Fibroblast of skin of scalp (primary cell): ENCODE data around the gene CDKL2.
A peak's percentile ranks its signal among the peaks of the same experiment; 100 is the strongest.
"Not testable (repeated sequence)": the region's sequence is repeated elsewhere in the genome, so short reads cannot be mapped to it uniquely, and the experiment has no call there.

Experiments used
- DNase-seq: peaks from one replicate; pipeline ENCODE4 v3.0.0-alpha.2; 2013

CDKL2 gene

DNA sequence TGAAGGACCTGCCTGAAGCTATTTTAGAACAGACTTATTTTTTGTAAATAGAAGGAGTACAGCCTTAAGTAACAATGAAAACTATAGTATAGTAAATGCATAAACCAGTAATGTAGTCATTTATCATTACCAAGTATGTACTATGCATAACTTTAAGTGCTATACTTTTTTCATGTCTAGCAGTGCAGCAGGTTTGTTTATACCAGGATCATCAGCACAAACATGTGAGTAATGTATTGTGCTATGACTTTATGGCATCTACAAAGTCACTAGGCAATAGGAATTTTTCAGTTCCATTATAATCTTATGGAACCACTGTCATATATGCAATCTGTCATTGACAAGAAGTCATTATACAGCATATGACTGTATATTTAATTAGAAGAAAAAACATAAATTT is 77.9 kb downstream of the CDKL2 start:
- DNase-seq, result no peak

DNA sequence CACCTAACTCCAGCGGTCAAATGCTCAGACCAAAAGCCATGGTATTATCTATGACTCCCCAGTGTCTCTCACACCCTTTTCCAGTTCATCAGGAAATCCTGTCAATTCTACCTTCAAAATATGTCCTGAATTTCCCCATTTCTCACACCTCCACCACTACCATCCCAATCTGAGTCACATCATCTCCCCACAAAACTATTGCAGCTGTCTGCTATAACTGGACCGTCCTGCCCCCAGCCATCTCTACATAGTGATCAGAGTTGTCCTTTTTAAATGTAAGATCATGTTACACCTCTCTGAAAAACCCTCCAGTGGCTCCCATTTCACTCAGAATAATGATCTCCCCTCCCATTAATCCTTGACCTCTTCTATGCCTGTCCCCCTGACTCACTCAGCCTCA is 81.3 kb downstream of the CDKL2 start:
- DNase-seq, result no peak

DNA sequence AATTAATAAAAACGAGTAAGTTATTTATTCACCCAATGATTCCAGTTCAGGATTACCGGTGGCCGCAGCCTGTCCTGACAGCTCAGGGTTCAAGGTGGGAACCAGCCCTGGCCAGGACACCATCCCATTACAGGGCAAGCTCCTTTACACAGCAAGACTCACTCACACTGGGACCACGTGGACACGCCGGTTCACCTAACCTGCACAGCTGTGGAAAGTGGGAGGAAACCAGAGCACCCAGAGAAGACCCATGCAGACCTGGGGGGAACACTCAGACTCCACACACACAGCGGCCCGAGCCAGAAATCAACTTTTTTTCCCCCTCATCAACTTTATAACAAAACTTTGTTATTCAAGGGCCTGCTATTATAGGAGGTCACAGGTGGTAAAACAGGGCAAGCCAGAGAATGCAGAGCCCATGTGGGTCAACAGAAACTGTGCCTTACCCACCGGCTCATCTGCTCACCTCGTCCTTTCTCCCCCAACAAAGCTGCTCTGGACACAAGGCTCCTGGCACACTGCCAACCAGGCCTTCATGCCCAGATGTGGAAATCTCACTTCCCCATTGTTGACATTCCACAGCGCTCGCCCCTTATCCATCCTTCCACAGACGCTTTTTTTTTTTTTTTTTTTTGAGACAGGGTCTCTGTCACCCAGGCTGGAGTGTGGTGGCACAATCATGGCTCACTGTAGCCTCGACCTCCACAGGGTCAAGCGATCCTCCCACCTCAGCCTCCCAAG is 82.5 kb downstream of the CDKL2 start:
- peak; percentile 42 for DNase-seq

DNA sequence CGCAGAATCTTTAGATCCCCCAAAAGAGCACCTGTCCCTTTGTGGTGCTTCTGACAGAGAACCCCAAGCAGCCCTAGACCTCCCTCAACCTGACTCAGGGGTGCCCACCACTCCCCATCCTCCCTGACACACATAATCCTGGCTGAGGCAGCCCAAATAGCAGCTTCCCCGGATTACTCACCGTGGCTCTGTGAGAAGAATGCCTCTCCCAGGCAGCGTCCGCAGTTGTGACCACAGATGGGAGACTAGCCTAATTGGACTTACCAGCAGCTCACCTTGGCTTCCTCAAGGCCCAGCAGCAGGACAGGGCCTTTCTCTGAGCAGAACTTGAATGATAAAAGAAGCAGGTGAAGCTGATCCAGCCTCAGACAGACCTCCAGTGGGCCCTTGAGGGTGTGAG is 84.8 kb downstream of the CDKL2 start:
- DNase-seq, result peak; percentile 41

DNA sequence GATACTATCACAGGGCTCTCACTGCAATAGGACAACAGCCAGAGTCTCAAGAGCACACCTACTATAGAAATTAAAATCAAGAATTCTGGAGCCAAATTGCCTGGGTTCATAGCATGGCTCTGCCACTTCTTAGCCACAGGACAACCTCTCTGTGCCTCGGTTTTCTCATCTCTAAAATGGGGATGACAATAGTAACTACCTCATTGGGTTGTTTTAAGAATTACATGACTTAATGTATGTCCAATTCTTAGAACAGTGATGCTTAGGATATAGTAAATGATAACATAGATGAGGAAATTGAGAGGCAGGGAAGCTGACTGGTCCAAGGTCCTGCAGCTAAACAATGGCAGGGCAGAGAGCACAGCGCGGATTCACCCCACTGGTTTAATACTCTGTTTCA is 85.5 kb downstream of the CDKL2 start:
- DNase-seq, result no peak

DNA sequence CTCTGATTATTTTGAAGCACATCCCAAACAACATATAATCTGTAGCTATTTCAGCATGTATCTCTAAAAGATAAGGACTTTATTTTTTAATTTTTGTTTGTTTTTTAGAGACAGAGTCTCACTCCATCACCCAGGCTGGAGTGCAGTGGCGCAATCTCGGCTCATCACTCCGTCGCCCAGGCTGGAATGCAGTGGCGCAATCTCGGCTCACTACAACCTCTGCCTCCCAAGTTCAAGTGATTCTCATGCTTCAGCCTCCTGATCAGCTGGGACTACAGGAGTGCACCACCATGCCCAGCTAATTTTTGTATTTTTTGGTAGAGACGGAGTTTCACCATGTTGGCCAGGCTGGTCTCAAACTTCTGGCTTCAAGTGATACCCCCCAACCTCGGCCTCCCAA is 86.1 kb downstream of the CDKL2 start:
- not testable (repeated sequence) for DNase-seq

DNA sequence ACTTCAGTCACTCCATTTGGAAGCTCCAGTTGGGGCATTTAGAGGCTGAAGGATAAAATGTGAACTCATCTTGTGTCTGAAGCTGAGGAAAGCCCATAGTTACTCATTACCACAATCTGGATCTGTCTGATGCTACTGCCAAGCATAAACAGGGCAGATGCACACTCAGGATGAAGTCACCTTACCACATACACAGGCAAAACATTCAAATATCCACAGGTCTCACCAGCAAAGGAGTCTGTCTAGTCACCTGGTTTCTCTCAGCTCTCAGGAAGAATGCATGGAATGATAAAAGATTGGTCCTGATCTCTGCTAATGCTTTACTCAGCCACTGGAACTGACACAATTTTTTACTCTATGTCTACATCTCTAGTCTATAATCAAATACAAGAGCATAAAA is 87.5 kb downstream of the CDKL2 start:
- DNase-seq, result peak; percentile 33

DNA sequence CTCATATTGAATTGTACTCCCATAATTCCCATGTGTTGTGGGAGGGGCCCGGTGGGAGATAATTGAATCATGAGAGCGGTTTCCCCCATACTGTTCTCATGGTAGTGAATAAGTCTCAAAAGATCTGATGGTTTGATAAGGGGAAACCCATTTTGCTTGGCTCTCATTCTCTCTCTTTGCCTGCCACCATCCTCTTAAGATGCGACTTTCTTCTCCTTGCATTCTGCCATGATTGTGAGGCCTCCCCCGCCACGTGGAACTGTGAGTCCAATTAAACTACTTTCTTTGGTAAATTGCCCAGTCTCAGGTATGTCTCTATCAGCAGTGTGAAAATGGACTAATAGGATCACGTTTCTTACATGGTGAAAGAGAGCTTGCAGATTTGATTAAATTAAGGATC is 93.0 kb downstream of the CDKL2 start:
- not testable (repeated sequence) for DNase-seq

DNA sequence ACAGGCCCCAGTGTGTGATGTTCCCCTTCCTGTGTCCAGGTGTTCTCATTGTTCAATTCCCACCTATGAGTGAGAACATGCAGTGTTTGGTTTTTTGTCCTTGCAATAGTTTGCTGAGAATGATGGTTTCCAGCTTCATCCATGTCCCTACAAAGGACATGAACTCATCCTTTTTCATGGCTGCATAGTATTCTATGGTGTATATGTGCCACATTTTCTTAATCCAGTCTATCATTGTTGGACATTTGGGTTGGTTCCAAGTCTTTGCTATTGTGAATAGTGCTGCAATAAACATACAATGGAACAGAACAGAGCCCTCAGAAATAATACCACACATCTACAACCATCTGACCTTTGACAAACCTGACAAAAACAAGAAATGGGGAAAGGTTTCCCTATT is 96.4 kb downstream of the CDKL2 start:
- DNase-seq, result not testable (repeated sequence)

DNA sequence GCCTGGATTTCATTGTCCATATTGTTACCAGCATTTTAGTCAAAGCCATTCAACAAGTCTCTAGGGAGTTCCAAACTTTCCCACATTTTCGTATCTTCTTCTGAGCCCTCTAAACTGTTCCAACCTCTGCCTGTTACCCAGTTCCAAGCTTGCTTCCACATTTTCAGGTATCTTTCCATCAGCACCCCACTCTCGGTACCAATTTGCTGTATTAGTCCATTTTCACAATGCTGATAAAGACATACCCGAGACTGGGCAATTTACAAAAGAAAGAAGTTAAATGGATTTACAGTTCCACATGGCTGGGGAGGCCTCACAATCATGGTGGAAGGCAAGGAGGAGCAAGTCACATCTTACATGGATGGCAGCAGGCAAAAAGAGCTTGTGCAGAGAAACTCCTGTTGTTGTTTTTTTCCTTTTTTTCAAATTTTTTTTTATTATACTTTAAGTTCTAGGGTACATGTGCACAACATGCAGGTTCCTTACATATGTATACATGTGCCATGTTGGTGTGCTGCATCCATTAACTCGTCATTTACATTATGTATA is 96.9 kb downstream of the CDKL2 start:
- not testable (repeated sequence) for DNase-seq

DNA sequence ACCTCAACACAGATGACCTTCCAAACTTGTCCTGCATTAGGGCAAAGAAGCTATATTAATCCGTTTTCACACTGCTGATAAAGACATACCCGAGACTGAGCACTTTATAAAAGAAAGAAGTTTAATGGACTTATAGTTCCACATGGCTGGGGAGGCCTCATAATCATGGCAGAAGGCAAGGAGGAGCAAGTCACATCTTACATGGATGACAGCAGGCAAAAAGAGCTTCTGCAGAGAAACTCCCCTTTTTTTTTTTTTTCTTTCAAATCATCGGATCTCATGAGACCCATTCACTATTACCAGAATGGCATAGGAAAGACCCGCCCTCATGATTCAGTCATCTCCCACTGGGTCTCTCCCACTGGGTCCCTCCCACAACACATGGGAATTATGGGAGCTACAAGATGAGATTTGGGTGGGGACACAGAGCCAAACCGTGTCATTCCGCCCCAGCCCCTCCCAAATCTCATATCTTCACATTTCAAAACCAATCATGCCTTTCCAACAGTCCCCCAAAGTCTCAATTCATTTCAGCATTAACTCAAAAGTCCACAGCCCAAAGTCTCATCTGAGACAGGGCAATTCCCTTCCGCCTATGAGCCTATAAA is 98.7 kb downstream of the CDKL2 start:
- DNase-seq, result not testable (repeated sequence)

DNA sequence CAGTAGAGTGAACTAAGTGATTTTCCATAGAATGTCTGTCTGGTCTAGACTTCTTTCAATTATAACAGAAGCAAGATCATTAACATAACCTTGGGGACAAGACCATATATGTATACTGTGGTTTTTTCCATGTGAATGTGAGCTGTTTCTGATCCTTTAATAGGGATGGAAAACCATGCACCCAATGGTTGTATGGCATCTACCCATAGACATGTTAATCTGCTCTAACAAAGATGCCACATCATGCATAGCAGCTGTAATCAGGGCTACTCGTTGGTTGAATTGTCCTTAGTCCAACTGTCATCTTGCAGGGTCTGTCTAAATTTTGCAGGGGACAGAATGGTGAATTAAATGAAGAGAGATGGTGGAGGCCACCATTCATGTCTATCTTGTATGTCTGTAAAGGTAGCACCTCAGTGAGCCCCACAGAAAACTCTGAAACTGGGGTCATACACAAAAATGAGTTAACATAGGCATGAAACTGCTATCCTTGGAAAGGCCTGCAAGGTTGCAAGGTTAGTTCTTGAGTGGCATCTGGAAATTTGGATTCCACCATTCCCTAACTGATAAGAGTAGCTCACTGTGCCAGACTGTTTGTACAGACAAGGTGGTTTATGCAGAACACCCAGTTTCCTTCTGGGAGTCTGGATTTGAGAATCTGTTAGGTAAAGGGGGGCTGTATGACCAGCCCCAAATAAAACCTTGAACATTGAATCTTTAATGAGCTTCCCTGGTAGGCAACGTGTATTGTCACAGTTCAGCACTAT is 99.6 kb downstream of the CDKL2 start:
- no peak for DNase-seq
